C4-2B (cell line): Measurements from ENCODE around the gene WDR36.

Source experiments
- ZFX ChIP-seq: fragments of 450-650 bp; IDR thresholded peaks from 2 replicates; pipeline ENCODE4 v1.6.1; 2017
- TF ChIP-seq, protein P1 (sequence below): fragments of 450-650 bp; conservative IDR thresholded peaks from 2 replicates; pipeline ENCODE4 v1.5.1; 2017; ENCODE audit warnings: mild to moderate bottlenecking

- TF ChIP-seq, protein P1, sequence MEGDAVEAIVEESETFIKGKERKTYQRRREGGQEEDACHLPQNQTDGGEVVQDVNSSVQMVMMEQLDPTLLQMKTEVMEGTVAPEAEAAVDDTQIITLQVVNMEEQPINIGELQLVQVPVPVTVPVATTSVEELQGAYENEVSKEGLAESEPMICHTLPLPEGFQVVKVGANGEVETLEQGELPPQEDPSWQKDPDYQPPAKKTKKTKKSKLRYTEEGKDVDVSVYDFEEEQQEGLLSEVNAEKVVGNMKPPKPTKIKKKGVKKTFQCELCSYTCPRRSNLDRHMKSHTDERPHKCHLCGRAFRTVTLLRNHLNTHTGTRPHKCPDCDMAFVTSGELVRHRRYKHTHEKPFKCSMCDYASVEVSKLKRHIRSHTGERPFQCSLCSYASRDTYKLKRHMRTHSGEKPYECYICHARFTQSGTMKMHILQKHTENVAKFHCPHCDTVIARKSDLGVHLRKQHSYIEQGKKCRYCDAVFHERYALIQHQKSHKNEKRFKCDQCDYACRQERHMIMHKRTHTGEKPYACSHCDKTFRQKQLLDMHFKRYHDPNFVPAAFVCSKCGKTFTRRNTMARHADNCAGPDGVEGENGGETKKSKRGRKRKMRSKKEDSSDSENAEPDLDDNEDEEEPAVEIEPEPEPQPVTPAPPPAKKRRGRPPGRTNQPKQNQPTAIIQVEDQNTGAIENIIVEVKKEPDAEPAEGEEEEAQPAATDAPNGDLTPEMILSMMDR, result no peak
- no peak for TF ChIP-seq ZFX
These were observed 70.9 kb downstream of the WDR36 start for GRCh38 chr5:111163000-111163399.
